Uterus (tissue), 4 donors: ENCODE data around the gene DENND6A. TPM values are rescaled to one million over a fixed set of nuclear protein-coding genes. Genes with fewer than 3 reads are reported as not detected.

Experiments used
- DNase-seq, 2 donors: peaks; one replicate each; pipeline ENCODE4 v3.0.0-alpha.2; 2019 to 2020
- H3K27ac ChIP-seq, 2 donors: fragments of 200-600 bp; sonication (generic); 1 replicate in 1 of 2; 2 replicates in 1 of 2; pipeline ENCODE4 v1.5.1; 2016 to 2018
- H3K27me3 ChIP-seq, 2 donors: fragments of 200-600 bp; sonication (generic); one replicate each; pipeline ENCODE4 v1.5.1; 2018 to 2019; ENCODE audit warnings: control low read depth in 1 of 2
- H3K36me3 ChIP-seq, 2 donors: fragments of 200-600 bp; sonication (generic); one replicate each; pipeline ENCODE4 v1.5.1; 2019; ENCODE audit warnings: control low read depth in 1 of 2
- H3K4me1 ChIP-seq, 2 donors: fragments of 200-600 bp; sonication (generic); one replicate each; pipeline ENCODE4 v1.5.1; 2018 to 2019; ENCODE audit warnings: control low read depth in 1 of 2
- H3K4me3 ChIP-seq, 2 donors: fragments of 200-600 bp; sonication (generic); 1 replicate in 1 of 2; 2 replicates in 1 of 2; pipeline ENCODE4 v1.5.1; 2018 to 2019; ENCODE audit warnings: mild to moderate bottlenecking in 1 of 2
- H3K9me3 ChIP-seq, 2 donors: fragments of 200-600 bp; sonication (generic); one replicate each; pipeline ENCODE4 v1.5.1; 2019; ENCODE audit warnings: control low read depth in 1 of 2
- POLR2A ChIP-seq, 2 donors: fragments of 450-650 bp; IDR thresholded peaks; one replicate each; pipeline ENCODE4 v1.6.1; 2016; ENCODE audit warnings: antibody characterized with exemption in 2 of 2, mild to moderate bottlenecking in 1 of 2, moderate library complexity in 1 of 2
- intact Hi-C: fragments of 100-400 bp; cut with DNase I; formaldehyde crosslinking; loops from one replicate; pipeline ENCODE4 v1.15.1; 2023; ENCODE audit warnings: low total_unique reads
- total RNA-seq, 4 donors: library from RNA; depleted of rRNA in 3 of 4; stranded (reverse); fragments of >200 nt in 3 of 4; gene quantifications; one replicate each; pipeline versions ENCODE4 v1.1.0 to v1.2.4, GENCODE V29; 2014 to 2023
- TF ChIP-seq, protein P1 (sequence below), 4 experiments: fragments of 200-600 bp in 2 of 4; fragments of 450-650 bp in 2 of 4; sonication (generic) in 2 of 4; IDR thresholded peaks; one replicate each; pipeline ENCODE4 v1.5.1; 2016 to 2019; ENCODE audit warnings: antibody characterized with exemption in 4 of 4, mild to moderate bottlenecking in 2 of 4, moderate library complexity in 1 of 4
- donor health status: DM: yes; HTN: yes; CAD: no.

Gene DENND6A
- total RNA-seq, 4 donors from 2014 or later = 11.5 to 65.8 (median 40.4) TPM

DNA sequence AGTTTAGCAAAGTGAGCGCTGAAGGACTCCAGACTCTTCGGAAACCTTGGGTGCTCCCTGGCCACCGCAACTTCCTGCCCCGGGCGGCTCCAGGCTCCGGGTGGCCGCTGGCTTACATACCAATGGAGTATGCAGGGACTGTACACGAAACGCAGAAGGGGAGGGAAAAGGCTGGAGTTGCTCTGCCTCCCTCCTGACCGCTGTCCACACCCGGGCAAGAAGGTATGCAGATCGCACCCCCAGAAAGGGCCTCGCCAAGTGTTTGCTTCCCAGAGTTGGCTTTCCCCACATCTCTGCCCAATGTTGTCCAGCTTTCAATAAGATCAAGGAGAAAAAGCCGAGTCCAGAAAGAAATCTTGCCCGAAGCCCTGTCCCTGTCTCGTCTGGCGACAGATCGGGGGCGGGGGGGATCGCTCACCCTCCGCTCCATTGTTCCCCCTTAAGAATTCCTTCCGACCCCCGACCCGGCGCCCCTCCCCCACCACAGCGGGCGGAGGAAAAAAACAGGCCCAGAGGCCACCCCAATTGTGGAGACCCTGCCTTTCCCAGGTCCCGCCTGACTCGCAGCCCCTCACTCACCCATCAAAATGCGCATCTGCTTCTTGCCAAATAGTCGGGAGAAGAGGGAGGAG lies 96.3 kb downstream of the DENND6A start:
- Histone ChIP-seq H3K9me3 (no peaks in the 10 kb centered on the region), H3K36me3 (no peaks in the 10 kb centered on the region), H3K4me3 (peak overlapping the region; percentile 89 to 91), H3K27ac (peak overlapping the region; percentile 98 to 99), H3K27me3 (no peaks in the 10 kb centered on the region), H3K4me1 (peaks cover 0 to 13% of the 10 kb centered on the region in 2 donors)
- intact Hi-C loops = no loop called here
- TF ChIP-seq POLR2A (IDR thresholded peaks at IDR 0.05) = no peak
- TF ChIP-seq, protein P1, sequence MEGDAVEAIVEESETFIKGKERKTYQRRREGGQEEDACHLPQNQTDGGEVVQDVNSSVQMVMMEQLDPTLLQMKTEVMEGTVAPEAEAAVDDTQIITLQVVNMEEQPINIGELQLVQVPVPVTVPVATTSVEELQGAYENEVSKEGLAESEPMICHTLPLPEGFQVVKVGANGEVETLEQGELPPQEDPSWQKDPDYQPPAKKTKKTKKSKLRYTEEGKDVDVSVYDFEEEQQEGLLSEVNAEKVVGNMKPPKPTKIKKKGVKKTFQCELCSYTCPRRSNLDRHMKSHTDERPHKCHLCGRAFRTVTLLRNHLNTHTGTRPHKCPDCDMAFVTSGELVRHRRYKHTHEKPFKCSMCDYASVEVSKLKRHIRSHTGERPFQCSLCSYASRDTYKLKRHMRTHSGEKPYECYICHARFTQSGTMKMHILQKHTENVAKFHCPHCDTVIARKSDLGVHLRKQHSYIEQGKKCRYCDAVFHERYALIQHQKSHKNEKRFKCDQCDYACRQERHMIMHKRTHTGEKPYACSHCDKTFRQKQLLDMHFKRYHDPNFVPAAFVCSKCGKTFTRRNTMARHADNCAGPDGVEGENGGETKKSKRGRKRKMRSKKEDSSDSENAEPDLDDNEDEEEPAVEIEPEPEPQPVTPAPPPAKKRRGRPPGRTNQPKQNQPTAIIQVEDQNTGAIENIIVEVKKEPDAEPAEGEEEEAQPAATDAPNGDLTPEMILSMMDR (IDR thresholded peaks at IDR 0.05) = no peak
- DNase-seq = peak; percentile 62 to 70

DNA sequence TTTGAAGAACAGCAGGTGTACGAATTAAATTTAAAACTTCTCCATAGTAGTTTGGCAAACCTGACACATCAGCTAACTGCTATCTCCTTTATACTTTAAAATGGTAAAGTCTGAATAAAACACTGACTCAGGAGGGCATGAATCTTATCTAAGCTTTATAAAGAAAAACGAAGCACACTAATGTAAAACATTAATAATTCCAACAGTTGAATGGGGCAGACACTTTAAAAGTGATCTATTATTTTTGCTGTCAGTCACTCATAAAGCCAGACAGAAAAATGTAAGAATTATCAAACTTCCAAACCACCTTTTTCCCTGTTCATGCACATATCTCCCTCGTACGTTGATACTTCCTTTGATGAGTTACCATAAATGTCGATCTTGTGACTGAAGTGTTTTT lies 98.3 kb downstream of the DENND6A start:
- no peak for DNase-seq
- intact Hi-C loops = no loop called here

DNA sequence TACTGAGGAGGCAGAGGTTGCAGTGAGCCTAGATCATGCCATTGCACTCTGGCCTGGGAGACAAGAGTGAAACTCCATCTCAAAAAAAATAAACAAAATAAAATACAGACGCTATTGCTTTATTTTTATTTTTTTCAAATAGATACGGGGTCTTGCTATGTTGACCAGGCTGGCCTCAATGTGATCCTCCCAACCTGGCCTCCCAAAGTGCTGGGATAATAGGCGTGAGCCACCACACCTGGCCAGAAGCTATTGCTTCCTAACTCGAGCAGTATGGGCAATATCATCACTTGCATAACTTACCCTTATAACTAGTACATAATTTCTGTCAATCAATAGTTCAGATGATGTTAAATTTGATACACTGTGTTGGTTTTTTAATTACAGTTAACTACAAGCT lies 98.7 kb downstream of the DENND6A start:
- H3K9me3 ChIP-seq = no peaks in the 10 kb centered on the region
- TF ChIP-seq, protein P1 (IDR thresholded peaks at IDR 0.05) = no peak
- no peak for TF ChIP-seq POLR2A (IDR thresholded peaks at IDR 0.05)
- no peak for DNase-seq
- intact Hi-C loops = no loop called here
- H3K4me1 ChIP-seq = peaks cover 0 to 13% of the 10 kb centered on the region in 2 donors
- H3K27ac ChIP-seq = peak overlapping the region in 1 of 2 donors; percentile 98
- no peaks in the 10 kb centered on the region for H3K36me3 ChIP-seq
- H3K27me3 ChIP-seq = no peaks in the 10 kb centered on the region
- no peak overlapping the region for H3K4me3 ChIP-seq

More for the DNA sequence above, 98.3 kb downstream of the DENND6A start:
- TF ChIP-seq, protein P1 (IDR thresholded peaks at IDR 0.05) = no peak
- TF ChIP-seq POLR2A (IDR thresholded peaks at IDR 0.05) = no peak
- no peaks in the 10 kb centered on the region for H3K36me3 ChIP-seq
- no peaks in the 10 kb centered on the region for H3K9me3 ChIP-seq
- H3K27me3 ChIP-seq = no peaks in the 10 kb centered on the region
- H3K4me3 ChIP-seq = peak overlapping the region; percentile 89 to 91
- peak overlapping the region in 1 of 2 donors; percentile 98 for H3K27ac ChIP-seq
- peaks cover 0 to 13% of the 10 kb centered on the region in 2 donors for H3K4me1 ChIP-seq

DNA sequence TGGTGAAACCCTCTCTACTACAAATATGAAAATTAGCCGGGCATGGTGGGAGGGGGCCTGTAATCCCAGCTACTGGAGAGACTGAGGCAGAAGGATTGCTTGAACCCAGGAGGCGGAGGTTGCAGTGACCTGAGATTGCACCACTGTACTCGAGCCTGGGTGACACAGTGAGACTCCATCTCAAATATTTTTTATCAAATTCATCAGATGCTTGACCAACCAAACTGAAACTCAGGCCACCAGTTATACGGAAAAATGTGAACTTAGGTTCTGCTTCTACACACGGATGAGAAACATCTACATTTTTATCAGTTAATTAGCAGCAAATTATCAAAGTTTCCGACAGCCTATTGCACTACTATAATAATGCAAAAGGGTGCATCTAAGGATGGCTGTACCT lies 100.6 kb downstream of the DENND6A start:
- DNase-seq = no peak
- Histone ChIP-seq H3K27ac (no peak overlapping the region), H3K4me3 (no peak overlapping the region), H3K27me3 (no peaks in the 10 kb centered on the region), H3K9me3 (no peaks in the 10 kb centered on the region), H3K4me1 (peaks cover 0 to 13% of the 10 kb centered on the region in 2 donors), H3K36me3 (no peaks in the 10 kb centered on the region)
- no peak for TF ChIP-seq POLR2A (IDR thresholded peaks at IDR 0.05)
- TF ChIP-seq, protein P1 (IDR thresholded peaks at IDR 0.05) = no peak
- intact Hi-C loops = no loop called here

DNA sequence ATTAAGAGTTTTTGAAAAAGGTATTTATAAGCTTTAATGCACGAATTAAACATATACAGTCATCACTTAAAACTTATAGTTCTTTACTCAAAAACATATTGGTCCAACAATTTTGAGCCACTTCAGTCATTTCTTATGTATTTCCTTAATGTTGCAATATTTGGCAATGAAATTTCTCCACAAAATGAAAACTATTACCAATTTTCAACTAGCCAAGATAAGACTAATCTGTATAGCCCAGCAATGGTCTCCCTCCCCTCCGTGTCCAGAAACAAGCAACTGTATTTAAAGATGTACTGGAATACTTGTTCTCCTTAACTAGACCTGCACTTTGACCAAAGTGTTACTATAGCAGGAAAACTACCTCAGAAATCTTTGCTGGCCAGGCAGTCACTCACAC lies 105.0 kb downstream of the DENND6A start:
- TF ChIP-seq POLR2A (IDR thresholded peaks at IDR 0.05) = no peak
- TF ChIP-seq, protein P1 (IDR thresholded peaks at IDR 0.05) = no peak
- peaks cover 0 to 4% of the 10 kb centered on the region in 2 donors for H3K4me1 ChIP-seq
- DNase-seq = no peak

More for the DNA sequence above, 105.0 kb downstream of the DENND6A start:
- intact Hi-C loops = no loop called here
- no peaks in the 10 kb centered on the region for H3K36me3 ChIP-seq
- no peaks in the 10 kb centered on the region for H3K27me3 ChIP-seq
- no peaks in the 10 kb centered on the region for H3K9me3 ChIP-seq
- no peak overlapping the region for H3K27ac ChIP-seq
- no peak overlapping the region for H3K4me3 ChIP-seq
